ENCODE data around the gene SORCS1. TPM values are rescaled to one million over a fixed set of nuclear protein-coding genes. Genes with fewer than 3 reads are reported as not detected.

SORCS1 gene
- total RNA-seq, 4 donors from 2014 or later = 0.40 to 5.1 (median 2.5) TPM

DNA sequence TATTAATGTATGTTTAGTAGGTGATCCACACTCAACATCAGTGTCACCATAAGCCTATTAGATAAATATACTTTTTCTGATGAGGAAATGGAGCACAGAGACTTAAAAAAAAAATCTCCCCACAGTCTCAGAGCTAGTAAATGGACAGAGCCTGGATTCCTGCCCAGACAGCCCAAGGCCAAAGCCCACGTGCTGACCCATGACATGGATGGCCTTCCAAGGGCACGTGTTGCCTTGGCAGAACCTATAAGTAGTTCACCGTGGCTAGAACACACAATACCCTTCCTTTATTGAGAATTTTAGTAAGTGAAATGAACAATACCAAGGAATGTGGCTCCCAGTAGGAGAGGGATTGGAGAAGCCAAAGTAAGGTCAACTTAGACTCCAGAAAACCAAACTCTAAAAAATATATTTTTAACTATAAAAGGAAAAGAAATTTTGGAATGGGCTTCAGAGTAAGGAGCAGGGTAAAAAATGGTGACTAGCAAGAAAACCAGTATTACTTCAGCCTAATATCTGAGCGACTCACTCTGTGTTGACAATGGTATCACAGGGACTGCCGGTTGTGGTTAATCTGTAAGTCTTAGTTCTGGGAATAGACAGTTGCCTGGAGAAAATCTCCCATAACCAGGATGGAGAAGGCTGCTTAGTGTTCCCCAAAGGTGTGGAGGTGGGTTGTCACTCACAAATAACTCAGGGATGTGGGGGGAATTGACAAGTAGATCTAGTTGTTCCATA lies 223.0 kb downstream of the SORCS1 start:
- TF ChIP-seq POLR2AphosphoS5 (IDR thresholded peaks at IDR 0.05) (no peak), EP300 (IDR thresholded peaks at IDR 0.05; ENCODE audit: low read depth) (no peak), POLR2A (IDR thresholded peaks at IDR 0.05) (no peak)
- TF ChIP-seq, protein P1, sequence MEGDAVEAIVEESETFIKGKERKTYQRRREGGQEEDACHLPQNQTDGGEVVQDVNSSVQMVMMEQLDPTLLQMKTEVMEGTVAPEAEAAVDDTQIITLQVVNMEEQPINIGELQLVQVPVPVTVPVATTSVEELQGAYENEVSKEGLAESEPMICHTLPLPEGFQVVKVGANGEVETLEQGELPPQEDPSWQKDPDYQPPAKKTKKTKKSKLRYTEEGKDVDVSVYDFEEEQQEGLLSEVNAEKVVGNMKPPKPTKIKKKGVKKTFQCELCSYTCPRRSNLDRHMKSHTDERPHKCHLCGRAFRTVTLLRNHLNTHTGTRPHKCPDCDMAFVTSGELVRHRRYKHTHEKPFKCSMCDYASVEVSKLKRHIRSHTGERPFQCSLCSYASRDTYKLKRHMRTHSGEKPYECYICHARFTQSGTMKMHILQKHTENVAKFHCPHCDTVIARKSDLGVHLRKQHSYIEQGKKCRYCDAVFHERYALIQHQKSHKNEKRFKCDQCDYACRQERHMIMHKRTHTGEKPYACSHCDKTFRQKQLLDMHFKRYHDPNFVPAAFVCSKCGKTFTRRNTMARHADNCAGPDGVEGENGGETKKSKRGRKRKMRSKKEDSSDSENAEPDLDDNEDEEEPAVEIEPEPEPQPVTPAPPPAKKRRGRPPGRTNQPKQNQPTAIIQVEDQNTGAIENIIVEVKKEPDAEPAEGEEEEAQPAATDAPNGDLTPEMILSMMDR (IDR thresholded peaks at IDR 0.05) = no peak
- no peak overlapping the region for H3K27ac ChIP-seq
- H3K4me3 ChIP-seq = no peak overlapping the region
- in situ Hi-C loops (cut with MboI; ENCODE audit: low pct_ligation_motif_present in 1 of 4, low pct_unique_long_range_greater_than_20kb in 1 of 4, low sequenced_read_pairs in 3 of 4) (no loop called here), intact Hi-C loops (cut with DNase I; ENCODE audit: low total_unique reads) (no loop called here)
- no peaks in the 10 kb centered on the region for H3K36me3 ChIP-seq
- no peaks in the 10 kb centered on the region for H3K4me1 ChIP-seq
- H3K9me3 ChIP-seq = no peaks in the 10 kb centered on the region
- 75 to 77% methylated on average over 3 to 5 of the region's 5 CpGs for WGBS, 2 donors (ENCODE audit: low coverage in 1 of 2)
- DNase-seq = no peak
- H3K27me3 ChIP-seq = no peaks in the 10 kb centered on the region

DNA sequence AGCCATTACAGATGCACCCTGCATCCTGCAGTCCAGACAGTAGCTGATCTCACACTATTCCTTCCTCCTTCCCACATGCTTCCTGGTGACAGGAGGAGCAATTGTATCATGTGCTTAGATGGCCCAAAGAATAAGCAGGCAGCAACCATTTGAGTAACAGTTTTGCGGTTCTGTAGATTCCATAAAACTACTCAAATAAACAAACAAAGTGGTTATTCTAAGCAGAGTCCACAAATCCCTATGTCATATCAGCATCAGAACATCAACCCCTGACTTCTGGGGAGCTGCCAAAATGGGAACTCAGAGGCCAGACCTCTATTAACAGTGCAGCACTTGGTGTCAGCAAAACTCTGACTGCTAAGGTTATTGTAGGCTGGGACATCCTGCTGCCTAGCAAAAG lies 226.0 kb downstream of the SORCS1 start:
- intact Hi-C loops (cut with DNase I; ENCODE audit: low total_unique reads) = no loop called here
- DNase-seq = no peak
- H3K36me3 ChIP-seq = no peaks in the 10 kb centered on the region

DNA sequence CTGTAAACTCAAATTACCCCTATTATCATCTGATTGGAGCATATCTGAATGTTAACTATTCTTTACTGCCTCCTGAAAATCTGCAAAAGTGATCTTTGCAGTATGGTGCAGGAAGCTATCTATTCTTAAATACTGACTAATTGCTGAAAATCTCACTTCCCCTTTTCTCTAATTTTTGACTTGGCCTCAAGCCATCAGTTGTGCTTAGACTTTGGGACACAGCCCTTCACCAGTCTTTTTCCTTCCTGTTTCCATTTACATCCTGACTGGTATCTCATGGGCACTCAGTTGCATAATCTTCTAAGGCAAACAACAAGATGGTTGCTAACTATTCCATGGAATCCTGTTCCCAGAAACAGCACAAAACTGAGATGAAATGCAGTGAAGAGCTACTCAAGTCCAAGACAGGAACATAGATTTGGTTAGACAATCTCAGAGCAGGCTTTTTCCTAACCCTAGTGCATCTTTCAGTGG lies 228.5 kb downstream of the SORCS1 start:
- no peaks in the 10 kb centered on the region for H3K9me3 ChIP-seq
- no peaks in the 10 kb centered on the region for H3K36me3 ChIP-seq
- no peaks in the 10 kb centered on the region for H3K27me3 ChIP-seq
- no peak overlapping the region for H3K4me3 ChIP-seq
- intact Hi-C loops (cut with DNase I; ENCODE audit: low total_unique reads) = no loop called here
- H3K4me1 ChIP-seq = peaks cover 0 to 5% (median 0%) of the 10 kb centered on the region in 4 donors
- TF ChIP-seq POLR2A (IDR thresholded peaks at IDR 0.05) = no peak
- in situ Hi-C loops (cut with MboI; ENCODE audit: low pct_ligation_motif_present in 1 of 4, low pct_unique_long_range_greater_than_20kb in 1 of 4, low sequenced_read_pairs in 3 of 4) = no loop called here
- DNase-seq = no peak
- no peak overlapping the region for H3K27ac ChIP-seq

More for the DNA sequence above, 226.0 kb downstream of the SORCS1 start:
- Histone ChIP-seq H3K4me1 (no peaks in the 10 kb centered on the region), H3K9me3 (no peaks in the 10 kb centered on the region), H3K27ac (no peak overlapping the region), H3K4me3 (no peak overlapping the region), H3K27me3 (no peaks in the 10 kb centered on the region)
- TF ChIP-seq POLR2A (IDR thresholded peaks at IDR 0.05) (no peak), POLR2AphosphoS5 (IDR thresholded peaks at IDR 0.05) (no peak), EP300 (IDR thresholded peaks at IDR 0.05; ENCODE audit: low read depth) (no peak)
- TF ChIP-seq, protein P1 (IDR thresholded peaks at IDR 0.05) = no peak
- in situ Hi-C loops (cut with MboI; ENCODE audit: low pct_ligation_motif_present in 1 of 4, low pct_unique_long_range_greater_than_20kb in 1 of 4, low sequenced_read_pairs in 3 of 4) = no loop called here
- WGBS, 2 donors (ENCODE audit: low coverage in 1 of 2) = 33 to 63% methylated on average over 1 of the region's 1 CpG

DNA sequence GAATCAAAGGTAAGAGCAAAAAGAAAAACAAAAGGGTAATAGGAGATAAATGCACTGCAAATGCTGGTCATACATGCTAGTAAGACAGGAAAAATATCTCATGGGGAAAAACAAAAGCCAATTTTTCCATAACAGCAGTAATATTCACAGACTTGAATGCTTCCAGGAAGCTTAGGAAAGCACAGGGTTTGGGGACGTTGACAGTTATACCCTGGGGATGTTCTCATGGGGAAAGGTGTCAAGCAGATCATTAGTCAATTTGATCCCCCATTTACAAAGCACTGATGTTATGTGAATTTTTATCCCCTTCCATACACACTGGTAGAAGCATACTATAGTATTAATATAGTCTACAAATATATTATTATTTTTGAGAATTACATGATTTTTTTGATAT lies 232.7 kb downstream of the SORCS1 start:
- intact Hi-C loops (cut with DNase I; ENCODE audit: low total_unique reads) (no loop called here), in situ Hi-C loops (cut with MboI; ENCODE audit: low pct_ligation_motif_present in 1 of 4, low pct_unique_long_range_greater_than_20kb in 1 of 4, low sequenced_read_pairs in 3 of 4) (no loop called here)
- 55 to 64% methylated on average over 1 of the region's 1 CpG for WGBS, 2 donors (ENCODE audit: low coverage in 1 of 2)
- Histone ChIP-seq H3K27me3 (no peaks in the 10 kb centered on the region), H3K4me1 (peaks cover 0 to 5% (median 0%) of the 10 kb centered on the region in 4 donors), H3K27ac (no peak overlapping the region), H3K9me3 (no peaks in the 10 kb centered on the region), H3K4me3 (no peak overlapping the region), H3K36me3 (no peaks in the 10 kb centered on the region)
- TF ChIP-seq EP300 (IDR thresholded peaks at IDR 0.05; ENCODE audit: low read depth) (no peak), POLR2AphosphoS5 (IDR thresholded peaks at IDR 0.05) (no peak), POLR2A (IDR thresholded peaks at IDR 0.05) (no peak)
- TF ChIP-seq, protein P1 (IDR thresholded peaks at IDR 0.05) = no peak
- DNase-seq = no peak
